Neuronal stem cell (in vitro differentiated cells): Measurements from ENCODE around the gene PEX14.

Experiments used
- DNase-seq: peaks from one replicate; pipeline ENCODE4 v3.0.0-alpha.2; 2013; ENCODE audit warnings: low spot score
- H2AFZ ChIP-seq: one replicate; pipeline ENCODE4 v1.6.1; 2013; ENCODE audit warnings: mild to moderate bottlenecking, low read length, inconsistent platforms
- H2AK5ac ChIP-seq: 2 replicates; pipeline ENCODE4 v1.6.1; 2013; ENCODE audit warnings: low read depth, mild to moderate bottlenecking, inconsistent platforms, low read length, moderate library complexity, mixed read lengths
- H2BK120ac ChIP-seq: 2 replicates; pipeline ENCODE4 v1.6.1; 2013; ENCODE audit warnings: low read depth, mild to moderate bottlenecking, inconsistent platforms, low read length, moderate library complexity, mixed read lengths
- H2BK12ac ChIP-seq: one replicate; pipeline ENCODE4 v1.6.1; 2013; ENCODE audit warnings: low read length, inconsistent platforms
- H2BK15ac ChIP-seq: 2 replicates; pipeline ENCODE4 v1.6.1; 2013; ENCODE audit warnings: mild to moderate bottlenecking, low read length, inconsistent platforms, mixed read lengths
- H2BK5ac ChIP-seq: one replicate; pipeline ENCODE4 v1.6.1; 2013; ENCODE audit warnings: inconsistent platforms, mild to moderate bottlenecking, low read length, moderate library complexity
- H3K14ac ChIP-seq: one replicate; pipeline ENCODE4 v1.6.1; 2013; ENCODE audit warnings: low read length, inconsistent platforms
- H3K18ac ChIP-seq: 2 replicates; pipeline ENCODE4 v1.6.1; 2013; ENCODE audit warnings: low read length, inconsistent platforms
- H3K23ac ChIP-seq: 2 replicates; pipeline ENCODE4 v1.6.1; 2013; ENCODE audit warnings: low read depth, mild to moderate bottlenecking, mixed read lengths, low read length, inconsistent platforms; ENCODE audit not compliant: poor library complexity
- H3K27ac ChIP-seq: replicated peaks from 3 replicates; pipeline ENCODE4 v1.5.1; 2013; ENCODE audit warnings: low read length, inconsistent platforms
- H3K27me3 ChIP-seq, 3 experiments: 2 replicates each; pipeline ENCODE4 v1.6.1; 2013; ENCODE audit warnings: low read length in 3 of 3, mild to moderate bottlenecking in 2 of 3, inconsistent platforms in 1 of 3, low read depth in 1 of 3, mixed read lengths in 1 of 3, moderate library complexity in 1 of 3; ENCODE audit not compliant: control insufficient read depth in 3 of 3, insufficient read depth in 3 of 3
- H3K36me3 ChIP-seq, 2 donors: replicated peaks in 1 of 2; 2 replicates each; pipeline ENCODE4 v1.6.1; 2013; ENCODE audit warnings: low read length in 2 of 2; ENCODE audit not compliant: control insufficient read depth in 2 of 2, insufficient read depth in 2 of 2
- H3K4ac ChIP-seq: 2 replicates; pipeline ENCODE4 v1.6.1; 2013; ENCODE audit warnings: inconsistent platforms, mild to moderate bottlenecking, low read length, moderate library complexity
- H3K4me1 ChIP-seq, 2 donors: 1 replicate in 1 of 2; 2 replicates in 1 of 2; pipeline ENCODE4 v1.6.1; 2013; ENCODE audit warnings: low read length in 2 of 2, low read depth in 1 of 2; ENCODE audit not compliant: control insufficient read depth in 2 of 2, insufficient read depth in 1 of 2
- H3K4me2 ChIP-seq: one replicate; pipeline ENCODE4 v1.6.1; 2013; ENCODE audit warnings: mild to moderate bottlenecking, low read length, inconsistent platforms; ENCODE audit not compliant: insufficient read depth, poor library complexity, severe bottlenecking
- H3K4me3 ChIP-seq, 2 donors: 2 replicates each; pipeline ENCODE4 v1.5.1; 2013; ENCODE audit warnings: low read length in 2 of 2, mild to moderate bottlenecking in 2 of 2, inconsistent platforms in 1 of 2, moderate library complexity in 1 of 2
- H3K79me1 ChIP-seq: one replicate; pipeline ENCODE4 v1.6.1; 2013; ENCODE audit warnings: low read depth, mild to moderate bottlenecking, inconsistent platforms, low read length, moderate library complexity
- H3K9ac ChIP-seq: one replicate; pipeline ENCODE4 v1.6.1; 2013; ENCODE audit warnings: mild to moderate bottlenecking, low read depth, low read length, inconsistent platforms; ENCODE audit not compliant: poor library complexity
- H3K9me3 ChIP-seq, 2 donors: replicated peaks in 1 of 2; 2 replicates each; pipeline versions ENCODE3 to v1.6.1; 2013; ENCODE audit warnings: low read length in 2 of 2, mild to moderate bottlenecking in 2 of 2, inconsistent platforms in 1 of 2, low read depth in 1 of 2, mixed read lengths in 1 of 2, moderate library complexity in 1 of 2; ENCODE audit not compliant: control insufficient read depth in 2 of 2, insufficient read depth in 1 of 2
- H4K8ac ChIP-seq: one replicate; pipeline ENCODE4 v1.6.1; 2013; ENCODE audit warnings: low read depth, mild to moderate bottlenecking, inconsistent platforms, low read length, moderate library complexity
- H4K91ac ChIP-seq: one replicate; pipeline ENCODE4 v1.6.1; 2013; ENCODE audit warnings: low read length, low read depth, mild to moderate bottlenecking, inconsistent platforms; ENCODE audit not compliant: poor library complexity
- WGBS, 2 donors: extraction: QIAGEN DNeasy Blood & Tissue Kit; methylation state at CpG; one replicate each; pipeline ENCODE4 v1.1.7; 2013; ENCODE audit warnings: missing lambda C conversion rate in 2 of 2, mixed read lengths in 1 of 2; ENCODE audit not compliant: insufficient read length in 2 of 2, insufficient replicate concordance in 1 of 2; ENCODE audit errors: extremely low coverage in 2 of 2; 5-methylcytosine and 5-hydroxymethylcytosine counted together

PEX14 gene

GRCh38 chr1:10642403-10643080, 167.8 kb downstream of the PEX14 start:
- peak overlapping the region; percentile 94 for H3K14ac ChIP-seq
- no peak overlapping the region for H2AFZ ChIP-seq
- no CpG with 5 or more reads among the region's 31 CpGs for WGBS, 2 donors
- peak overlapping the region; percentile 44 for H3K9ac ChIP-seq
- peaks cover 4% of the 10 kb centered on the region for H3K79me1 ChIP-seq
- no peak overlapping the region for H3K4ac ChIP-seq
- H2AK5ac ChIP-seq = peak overlapping the region; percentile 95
- H2BK15ac ChIP-seq = peak overlapping the region; percentile 85
- no peak overlapping the region for H3K27ac ChIP-seq
- H3K4me1 ChIP-seq = peaks cover 0 to 15% of the 10 kb centered on the region in 2 donors
- peaks cover 0 to 3% of the 10 kb centered on the region in 2 donors for H3K36me3 ChIP-seq
- H3K27me3 ChIP-seq = peaks cover 0 to 34% (median 6%) of the 10 kb centered on the region in 3 experiments
- peak overlapping the region; percentile 28 for H2BK120ac ChIP-seq
- H3K4me3 ChIP-seq = peak overlapping the region in 1 of 2 donors; percentile 48
- H3K4me2 ChIP-seq = no peak overlapping the region
- H2BK5ac ChIP-seq = peak overlapping the region; percentile 10
- H4K8ac ChIP-seq = peak overlapping the region; percentile 43
- peak overlapping the region; percentile 83 for H3K18ac ChIP-seq
- peaks cover 0 to 5% of the 10 kb centered on the region in 2 donors for H3K9me3 ChIP-seq
- H4K91ac ChIP-seq = no peak overlapping the region
- DNase-seq = no peak
- peak overlapping the region; percentile 89 for H3K23ac ChIP-seq
- peak overlapping the region; percentile 73 for H2BK12ac ChIP-seq

DNA sequence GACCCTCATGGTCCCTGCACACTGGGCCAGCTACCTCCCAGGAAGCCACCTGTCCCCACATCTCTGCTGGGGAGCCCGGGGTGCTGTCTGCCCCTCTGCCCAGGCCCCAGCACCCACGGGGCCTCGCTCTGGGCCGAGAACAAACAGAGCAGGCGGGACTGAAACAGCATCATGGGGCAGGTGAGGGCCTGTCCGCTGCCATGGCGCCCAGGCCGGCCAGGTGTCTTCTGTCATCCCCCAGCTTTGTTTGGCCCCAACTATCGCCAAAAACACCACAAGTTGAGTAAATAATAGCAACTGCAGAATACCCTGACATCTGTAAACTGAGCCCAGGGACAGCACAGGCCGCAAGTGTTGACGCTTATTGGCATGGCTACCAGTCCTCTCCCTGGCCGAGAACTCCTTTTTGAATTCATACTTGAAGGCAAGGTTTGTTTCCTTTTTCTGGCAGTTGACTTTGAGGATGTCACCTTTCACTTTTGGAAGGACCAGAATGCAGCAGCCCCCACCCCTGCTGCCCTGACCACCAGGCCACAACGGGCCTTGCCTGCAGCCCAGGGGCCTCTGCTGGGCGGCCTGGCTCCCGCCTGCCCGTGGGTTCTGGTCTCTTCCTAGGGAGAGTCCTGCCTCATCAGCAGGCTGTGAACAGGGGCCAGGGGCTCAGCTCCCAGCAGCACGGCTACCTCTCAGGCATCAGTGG, 169.0 kb downstream of the PEX14 start:
- no peak for DNase-seq
- no peak overlapping the region for H2AFZ ChIP-seq

DNA sequence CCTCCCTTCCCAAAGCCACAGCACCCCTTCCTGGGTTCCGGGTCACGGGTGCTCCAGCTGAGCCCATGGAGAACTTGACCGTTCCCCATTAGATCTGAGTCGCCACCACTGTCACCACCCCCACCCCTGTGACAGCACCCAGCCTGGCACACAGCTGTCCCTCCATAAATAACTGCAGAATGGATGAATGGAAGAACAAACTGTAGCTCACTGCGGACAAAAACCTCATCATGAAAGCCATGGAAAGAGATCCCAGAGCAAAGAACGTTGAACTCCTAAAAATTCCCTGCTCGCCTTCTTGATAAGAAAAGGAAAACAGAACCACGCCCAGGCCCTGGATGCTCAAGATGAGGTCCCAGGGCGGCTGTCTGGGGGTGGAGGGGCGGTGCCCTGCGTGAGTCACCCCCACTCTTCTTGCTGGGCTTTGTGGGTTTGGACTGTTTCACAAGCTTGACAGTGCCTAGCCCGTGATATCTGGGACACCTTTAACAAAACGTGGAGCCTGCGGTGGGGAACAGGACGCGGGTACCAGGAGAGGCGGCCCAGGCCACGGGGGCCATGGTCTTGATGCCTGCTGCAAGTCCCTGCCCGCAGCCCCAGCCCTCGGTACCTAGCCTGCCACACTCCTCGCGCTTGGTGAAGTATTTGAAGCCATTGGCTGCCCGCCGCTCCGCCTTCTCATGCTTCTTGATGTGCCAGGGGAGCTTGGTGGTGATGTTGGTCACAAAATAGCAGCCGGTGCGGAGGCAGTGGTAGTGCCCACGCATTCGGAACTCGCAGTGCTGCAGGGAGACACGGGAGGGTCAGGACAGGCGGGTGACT, 169.8 kb downstream of the PEX14 start:
- Histone ChIP-seq H3K79me1 (peaks cover 4% of the 10 kb centered on the region), H2BK15ac (peak overlapping the region; percentile 17), H3K14ac (no peak overlapping the region), H2BK5ac (peak overlapping the region; percentile 69), H3K23ac (no peak overlapping the region), H4K91ac (no peak overlapping the region), H2BK120ac (no peak overlapping the region), H4K8ac (no peak overlapping the region), H3K36me3 (peaks cover 0 to 3% of the 10 kb centered on the region in 2 donors), H3K27ac (no peak overlapping the region), H3K4ac (no peak overlapping the region), H2AFZ (no peak overlapping the region), H2AK5ac (no peak overlapping the region), H3K4me1 (peaks cover 9 to 21% of the 10 kb centered on the region in 2 donors), H3K27me3 (peaks cover 0 to 18% (median 2%) of the 10 kb centered on the region in 3 experiments), H2BK12ac (no peak overlapping the region), H3K4me2 (no peak overlapping the region), H3K18ac (peak overlapping the region; percentile 48), H3K9ac (no peak overlapping the region), H3K9me3 (peaks cover 0 to 2% of the 10 kb centered on the region in 2 donors), H3K4me3 (no peak overlapping the region)
- DNase-seq = no peak
- WGBS, 2 donors = no CpG with 5 or more reads among the region's 32 CpGs

More for the DNA sequence above, 169.0 kb downstream of the PEX14 start:
- Histone ChIP-seq H3K9me3 (peaks cover 0 to 5% of the 10 kb centered on the region in 2 donors), H2AK5ac (peak overlapping the region; percentile 95), H2BK120ac (no peak overlapping the region), H3K18ac (peak overlapping the region; percentile 17), H4K91ac (no peak overlapping the region), H3K27me3 (peaks cover 0 to 24% (median 6%) of the 10 kb centered on the region in 3 experiments), H3K9ac (no peak overlapping the region), H3K79me1 (peaks cover 4% of the 10 kb centered on the region), H3K23ac (peak overlapping the region; percentile 89), H3K36me3 (peaks cover 0 to 3% of the 10 kb centered on the region in 2 donors), H2BK5ac (peak overlapping the region; percentile 69), H3K4ac (no peak overlapping the region), H3K4me1 (peaks cover 3 to 16% of the 10 kb centered on the region in 2 donors), H3K14ac (peak overlapping the region; percentile 56), H3K27ac (no peak overlapping the region), H3K4me2 (no peak overlapping the region), H3K4me3 (no peak overlapping the region), H2BK15ac (no peak overlapping the region), H4K8ac (no peak overlapping the region), H2BK12ac (no peak overlapping the region)
- WGBS, 2 donors = no CpG with 5 or more reads among the region's 17 CpGs
